Measurements from ENCODE around the gene MCC.

The MCC gene

GRCh38 chr5:113354055-113354454 is 134.2 kb downstream of the MCC start:
- TF ChIP-seq CTCF (conservative IDR thresholded peaks at IDR 0.05) = no peak
- no peak overlapping the region for H3K27ac ChIP-seq

GRCh38 chr5:113347572-113347971 is 140.7 kb downstream of the MCC start:
- TF ChIP-seq CTCF (conservative IDR thresholded peaks at IDR 0.05) = no peak
- no peak overlapping the region for H3K27ac ChIP-seq

- no peak for TF ChIP-seq CTCF (conservative IDR thresholded peaks at IDR 0.05)
- H3K27ac ChIP-seq = no peak overlapping the region
Measured at GRCh38 chr5:113344973-113345940, 143.0 kb downstream of the MCC start.

- H3K27ac ChIP-seq = no peak overlapping the region
- TF ChIP-seq CTCF (conservative IDR thresholded peaks at IDR 0.05) = no peak
Measured at GRCh38 chr5:113343343-113343742, 144.9 kb downstream of the MCC start.

GRCh38 chr5:113340537-113340936 is 147.7 kb downstream of the MCC start:
- no peak overlapping the region for H3K27ac ChIP-seq
- no peak for TF ChIP-seq CTCF (conservative IDR thresholded peaks at IDR 0.05)

GRCh38 chr5:113338628-113339027 is 149.6 kb downstream of the MCC start:
- TF ChIP-seq CTCF (conservative IDR thresholded peaks at IDR 0.05) = no peak
- no peak overlapping the region for H3K27ac ChIP-seq

- H3K27ac ChIP-seq = 0 out of 2 replicates have a peak overlapping the region, but pooled peaks have one; percentile 13
Measured at GRCh38 chr5:113337515-113338415, 150.5 kb downstream of the MCC start.

More at GRCh38 chr5:113337515-113338415, 150.5 kb downstream of the MCC start:
- TF ChIP-seq CTCF (conservative IDR thresholded peaks at IDR 0.05) = no peak
